HFFc6 (cell line): Measurements from ENCODE around the gene HERPUD1. TPM values are rescaled to one million over a fixed set of nuclear protein-coding genes. Genes with fewer than 3 reads are reported as not detected.
A peak's percentile ranks its signal among the peaks of the same experiment; 100 is the strongest.
"Not testable (repeated sequence)": the region's sequence is repeated elsewhere in the genome, so short reads cannot be mapped to it uniquely, and the experiment has no call there.

ENCODE experiments used
- DNase-seq: peaks from one replicate; pipeline ENCODE4 v3.0.0-alpha.2; 2018
- H3K27ac Mint-ChIP-seq: 2 replicates; pipeline ENCODE4 v1.8.0; 2020; ENCODE audit warnings: mild to moderate bottlenecking, mixed read lengths
- H3K27me3 Mint-ChIP-seq: 2 replicates; pipeline ENCODE4 v1.8.0; 2021; ENCODE audit warnings: mild to moderate bottlenecking, moderate library complexity, mixed read lengths; ENCODE audit not compliant: insufficient read depth
- H3K36me3 Mint-ChIP-seq: 2 replicates; pipeline ENCODE4 v1.8.0; 2021; ENCODE audit warnings: low read depth, mixed read lengths
- H3K4me1 Mint-ChIP-seq: 2 replicates; pipeline ENCODE4 v1.8.0; 2020; ENCODE audit warnings: low read depth, mixed read lengths
- H3K4me3 Mint-ChIP-seq: 2 replicates; pipeline ENCODE4 v1.8.0; 2020; ENCODE audit warnings: mild to moderate bottlenecking, moderate library complexity, mixed read lengths
- H3K9me3 Mint-ChIP-seq: 2 replicates; pipeline ENCODE4 v1.8.0; 2020; ENCODE audit warnings: mild to moderate bottlenecking, mixed read lengths
- total RNA-seq, 6 experiments: library from RNA; stranded (reverse); fragmentation: NEBNext Ultra II Directional; extraction: Animal tissue kit (Norgen Biotek cat#: 25700); gene quantifications; 2 replicates in 1 of 6; 3 replicates in 5 of 6; pipeline ENCODE4 v1.2.3, GENCODE V29; 2021
- TF ChIP-seq, protein P1 (sequence below): fragments of 200-600 bp; sonication (generic); IDR thresholded peaks from 2 replicates; pipeline ENCODE4 v1.5.0; 2021; ENCODE audit warnings: antibody characterized with exemption, mild to moderate bottlenecking

HERPUD1 gene
- total RNA-seq, 6 experiments from 2014 or later: 87.9 to 109 (median 96.9) TPM

DNA sequence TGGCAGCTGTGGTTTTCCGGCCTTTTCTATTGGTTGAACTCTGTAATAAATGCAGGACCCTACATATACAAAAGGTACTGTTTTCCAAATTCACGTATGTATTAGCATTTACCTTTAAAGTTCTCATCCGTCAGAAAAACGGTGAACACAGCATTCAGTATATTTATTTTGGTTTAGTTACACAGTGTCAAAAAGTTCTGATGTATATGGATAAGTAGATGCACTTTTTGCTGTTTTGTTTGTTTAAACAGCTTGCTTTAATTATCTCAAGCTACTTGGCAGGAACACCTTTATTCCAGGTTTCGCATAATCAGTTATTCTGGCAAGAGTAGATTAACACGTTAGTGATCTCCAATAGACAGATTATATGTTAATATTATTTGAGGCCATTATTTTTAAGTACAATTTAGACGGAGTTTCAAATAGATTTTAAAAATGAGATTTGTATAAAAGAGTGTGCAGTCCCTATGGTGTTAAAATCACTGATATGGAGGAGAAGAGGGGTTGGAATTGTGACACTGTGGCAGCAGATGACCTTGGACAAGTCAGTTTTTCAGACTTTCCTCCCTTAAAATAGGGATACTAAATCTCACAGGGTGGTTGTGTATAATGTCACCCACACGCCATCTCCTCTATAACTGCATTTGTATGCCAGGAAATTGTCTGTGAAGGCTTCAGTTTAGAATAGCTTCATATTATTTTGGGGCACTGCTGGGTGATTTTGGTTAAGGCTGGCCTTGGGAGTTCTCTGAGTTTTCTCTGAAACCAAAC lies 2.1 kb downstream of the HERPUD1 start:
- H3K4me1 Mint-ChIP-seq: peaks cover 51% of the 10 kb centered on the region
- TF ChIP-seq, protein P1, sequence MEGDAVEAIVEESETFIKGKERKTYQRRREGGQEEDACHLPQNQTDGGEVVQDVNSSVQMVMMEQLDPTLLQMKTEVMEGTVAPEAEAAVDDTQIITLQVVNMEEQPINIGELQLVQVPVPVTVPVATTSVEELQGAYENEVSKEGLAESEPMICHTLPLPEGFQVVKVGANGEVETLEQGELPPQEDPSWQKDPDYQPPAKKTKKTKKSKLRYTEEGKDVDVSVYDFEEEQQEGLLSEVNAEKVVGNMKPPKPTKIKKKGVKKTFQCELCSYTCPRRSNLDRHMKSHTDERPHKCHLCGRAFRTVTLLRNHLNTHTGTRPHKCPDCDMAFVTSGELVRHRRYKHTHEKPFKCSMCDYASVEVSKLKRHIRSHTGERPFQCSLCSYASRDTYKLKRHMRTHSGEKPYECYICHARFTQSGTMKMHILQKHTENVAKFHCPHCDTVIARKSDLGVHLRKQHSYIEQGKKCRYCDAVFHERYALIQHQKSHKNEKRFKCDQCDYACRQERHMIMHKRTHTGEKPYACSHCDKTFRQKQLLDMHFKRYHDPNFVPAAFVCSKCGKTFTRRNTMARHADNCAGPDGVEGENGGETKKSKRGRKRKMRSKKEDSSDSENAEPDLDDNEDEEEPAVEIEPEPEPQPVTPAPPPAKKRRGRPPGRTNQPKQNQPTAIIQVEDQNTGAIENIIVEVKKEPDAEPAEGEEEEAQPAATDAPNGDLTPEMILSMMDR: no peak
- H3K36me3 Mint-ChIP-seq: peaks cover 56% of the 10 kb centered on the region
- H3K4me3 Mint-ChIP-seq: peak overlapping the region; percentile 99
- H3K27ac Mint-ChIP-seq: peak overlapping the region; percentile 51
- no peaks in the 10 kb centered on the region for H3K9me3 Mint-ChIP-seq
- no peak for DNase-seq
- H3K27me3 Mint-ChIP-seq: peaks cover 14% of the 10 kb centered on the region

DNA sequence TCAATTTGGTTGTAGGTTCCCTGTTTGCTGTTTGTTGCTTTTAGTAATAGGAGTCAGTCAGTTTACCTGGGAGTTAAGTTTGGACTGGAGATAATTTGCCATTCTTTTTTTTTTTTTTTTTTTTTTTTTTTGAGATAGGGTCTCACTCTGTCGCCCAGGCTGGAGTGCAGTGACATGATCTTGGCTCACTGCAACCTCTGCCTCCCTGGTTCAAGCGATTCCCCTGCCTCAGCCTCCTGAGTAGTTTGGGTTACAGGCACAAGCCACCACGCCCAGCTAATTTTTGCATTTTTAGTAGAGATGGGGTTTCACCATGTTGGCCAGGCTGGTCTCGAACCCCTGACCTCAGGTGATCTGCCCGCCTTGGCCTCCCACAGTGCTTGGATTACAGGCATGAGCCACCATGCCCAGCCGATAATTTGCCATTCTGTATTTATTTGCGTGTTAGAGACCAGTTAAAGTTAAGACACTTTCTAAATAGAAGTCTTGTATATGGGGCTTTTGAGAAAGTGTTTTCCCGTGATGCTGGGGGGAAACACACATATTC lies 2.7 kb downstream of the HERPUD1 start:
- not testable (repeated sequence) for H3K9me3 Mint-ChIP-seq
- H3K27me3 Mint-ChIP-seq: peaks cover 14% of the 10 kb centered on the region

DNA sequence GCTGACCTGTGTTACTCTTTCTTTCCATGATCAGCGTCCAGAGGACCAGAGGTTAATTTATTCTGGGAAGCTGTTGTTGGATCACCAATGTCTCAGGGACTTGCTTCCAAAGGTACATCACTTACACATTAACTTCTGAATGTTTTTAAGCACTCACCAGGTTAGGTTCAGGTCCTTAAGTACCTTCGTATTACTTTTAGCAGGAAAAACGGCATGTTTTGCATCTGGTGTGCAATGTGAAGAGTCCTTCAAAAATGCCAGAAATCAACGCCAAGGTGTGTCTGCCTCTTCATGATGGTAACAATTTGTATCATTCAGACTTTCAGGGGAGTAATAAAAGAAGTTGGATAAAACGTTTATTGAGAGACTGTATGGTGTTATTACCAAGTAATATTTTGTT lies 3.3 kb downstream of the HERPUD1 start:
- Mint-ChIP-seq H3K4me1 (peaks cover 54% of the 10 kb centered on the region), H3K36me3 (peaks cover 60% of the 10 kb centered on the region)
- TF ChIP-seq, protein P1: no peak

More for the DNA sequence above, 2.7 kb downstream of the HERPUD1 start:
- Mint-ChIP-seq H3K27ac (peak overlapping the region; percentile 51), H3K36me3 (peaks cover 60% of the 10 kb centered on the region), H3K4me1 (peaks cover 54% of the 10 kb centered on the region), H3K4me3 (peak overlapping the region; percentile 99)
- DNase-seq: not testable (repeated sequence)

DNA sequence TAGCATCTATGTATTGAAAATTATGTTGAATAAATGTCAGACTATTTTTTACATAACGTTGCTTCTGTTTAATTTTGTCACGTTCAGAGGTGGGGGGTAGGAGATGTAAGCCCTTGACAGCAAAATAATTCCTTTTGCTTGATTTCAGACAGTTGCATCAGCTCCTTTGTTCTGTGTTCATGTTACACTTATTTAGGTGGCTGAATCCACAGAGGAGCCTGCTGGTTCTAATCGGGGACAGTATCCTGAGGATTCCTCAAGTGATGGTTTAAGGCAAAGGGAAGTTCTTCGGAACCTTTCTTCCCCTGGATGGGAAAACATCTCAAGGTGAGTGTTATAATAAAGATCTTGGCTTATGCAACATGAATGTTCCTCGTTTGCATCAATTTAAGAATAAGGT lies 4.5 kb downstream of the HERPUD1 start:
- Mint-ChIP-seq H3K36me3 (peaks cover 60% of the 10 kb centered on the region), H3K27me3 (peaks cover 14% of the 10 kb centered on the region), H3K9me3 (no peaks in the 10 kb centered on the region), H3K27ac (peak overlapping the region; percentile 26; the same call in 1 of the 2 replicates), H3K4me1 (peaks cover 54% of the 10 kb centered on the region), H3K4me3 (no peak overlapping the region)
- no peak for DNase-seq
- TF ChIP-seq, protein P1: no peak

More for the DNA sequence above, 3.3 kb downstream of the HERPUD1 start:
- Mint-ChIP-seq H3K27me3 (peaks cover 14% of the 10 kb centered on the region), H3K9me3 (no peaks in the 10 kb centered on the region), H3K4me3 (peak overlapping the region; percentile 99), H3K27ac (no peak overlapping the region)
- no peak for DNase-seq

DNA sequence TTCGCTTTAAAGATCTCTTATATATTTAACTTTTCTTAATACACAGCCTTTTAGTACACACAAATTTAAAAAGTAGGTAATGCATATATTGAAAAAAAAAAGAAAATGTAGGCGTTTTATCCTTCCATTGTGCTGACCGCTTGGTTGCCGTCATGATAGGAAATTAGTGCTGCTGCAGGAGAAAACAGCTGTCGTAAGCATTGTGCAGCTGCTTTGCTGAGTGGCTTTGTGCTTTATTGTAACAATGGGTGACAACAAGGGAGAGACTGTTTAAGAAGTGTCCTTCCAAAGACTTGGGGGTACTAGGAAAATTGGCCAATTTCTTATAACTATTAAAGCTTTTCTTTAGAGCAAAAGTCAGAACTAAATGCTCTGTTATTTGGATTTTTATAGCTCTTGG lies 5.0 kb downstream of the HERPUD1 start:
- H3K4me1 Mint-ChIP-seq: peaks cover 54% of the 10 kb centered on the region
- H3K9me3 Mint-ChIP-seq: no peaks in the 10 kb centered on the region
- no peak for DNase-seq
- H3K36me3 Mint-ChIP-seq: peaks cover 63% of the 10 kb centered on the region
- H3K27me3 Mint-ChIP-seq: peaks cover 12% of the 10 kb centered on the region
- TF ChIP-seq, protein P1: no peak
- no peak overlapping the region for H3K4me3 Mint-ChIP-seq
- no peak overlapping the region for H3K27ac Mint-ChIP-seq
